ENCODE results near the gene GAK. TPM values are rescaled to one million over a fixed set of nuclear protein-coding genes. Genes with fewer than 3 reads are reported as not detected.

Gene GAK
- total RNA-seq, 2 donors from 2014 or later, result 38.1 to 43.2 TPM

- DNase-seq, result no peak
- intact Hi-C loops (cut with DNase I), result no loop called here
- no peak for ATAC-seq
Measured at GRCh38 chr4:880684-881405, 51.3 kb downstream of the GAK start.

GRCh38 chr4:879729-880077 is 52.4 kb downstream of the GAK start:
- ATAC-seq (no peak), DNase-seq (no peak)
- intact Hi-C loops (cut with DNase I), result no loop called here

GRCh38 chr4:878796-879728 is 53.1 kb downstream of the GAK start:
- DNase-seq (no peak), ATAC-seq (no peak)
- intact Hi-C loops (cut with DNase I), result no loop called here

- DNase-seq, result no peak
- ATAC-seq, result no peak
- intact Hi-C loops (cut with DNase I), result no loop called here
Measured at GRCh38 chr4:877502-877901, 54.6 kb downstream of the GAK start.

GRCh38 chr4:876780-877179 is 55.3 kb downstream of the GAK start:
- no peak for DNase-seq
- intact Hi-C loops (cut with DNase I), result no loop called here
- no peak for ATAC-seq

- ATAC-seq (no peak), DNase-seq (no peak)
- intact Hi-C loops (cut with DNase I), result no loop called here
Measured at GRCh38 chr4:875818-876423, 56.2 kb downstream of the GAK start.

- DNase-seq (no peak), ATAC-seq (no peak)
- intact Hi-C loops (cut with DNase I), result no loop called here
Measured at GRCh38 chr4:874971-875817, 56.9 kb downstream of the GAK start.

- ATAC-seq (no peak), DNase-seq (no peak)
- intact Hi-C loops (cut with DNase I), result no loop called here
Measured at GRCh38 chr4:874056-874455, 58.1 kb downstream of the GAK start.

- intact Hi-C loops (cut with DNase I), result no loop called here
- DNase-seq (no peak), ATAC-seq (peak in 1 of 2 donors; percentile 79)
Measured at GRCh38 chr4:872241-872981, 59.7 kb downstream of the GAK start.

- no peak for DNase-seq
- intact Hi-C loops (cut with DNase I), result no loop called here
- ATAC-seq, result no peak
Measured at GRCh38 chr4:871484-871883, 60.6 kb downstream of the GAK start.

GRCh38 chr4:870951-871350 is 61.2 kb downstream of the GAK start:
- ATAC-seq (no peak), DNase-seq (no peak)
- intact Hi-C loops (cut with DNase I), result no loop called here

- ATAC-seq (no peak), DNase-seq (no peak)
- intact Hi-C loops (cut with DNase I), result no loop called here
Measured at GRCh38 chr4:869776-870175, 62.3 kb downstream of the GAK start.

GRCh38 chr4:868421-868820 is 63.7 kb downstream of the GAK start:
- DNase-seq (no peak), ATAC-seq (no peak)
- intact Hi-C loops (cut with DNase I), result no loop called here

- intact Hi-C loops (cut with DNase I), result no loop called here
- DNase-seq (no peak), ATAC-seq (no peak)
Measured at GRCh38 chr4:867526-868250, 64.4 kb downstream of the GAK start.

GRCh38 chr4:866761-867390 is 65.2 kb downstream of the GAK start:
- intact Hi-C loops (cut with DNase I), result no loop called here
- no peak for ATAC-seq
- DNase-seq, result no peak

GRCh38 chr4:866068-866760 is 65.9 kb downstream of the GAK start:
- no peak for DNase-seq
- no peak for ATAC-seq
- intact Hi-C loops (cut with DNase I), result no loop called here

GRCh38 chr4:865572-865971 is 66.5 kb downstream of the GAK start:
- ATAC-seq (no peak), DNase-seq (no peak)
- intact Hi-C loops (cut with DNase I), result no loop called here

All from left cardiac atrium (tissue), 4 donors.